GM18499 (cell line): ENCODE results near the gene PUM1.

ENCODE experiments used
- ATAC-seq: cut with Tn5 transposase; IDR thresholded peaks from one replicate; pipeline ENCODE4 v1.9.1; 2021; ENCODE audit warnings: moderate number of reproducible peaks; ENCODE audit not compliant: insufficient read depth, unreplicated experiment

The PUM1 gene

DNA sequence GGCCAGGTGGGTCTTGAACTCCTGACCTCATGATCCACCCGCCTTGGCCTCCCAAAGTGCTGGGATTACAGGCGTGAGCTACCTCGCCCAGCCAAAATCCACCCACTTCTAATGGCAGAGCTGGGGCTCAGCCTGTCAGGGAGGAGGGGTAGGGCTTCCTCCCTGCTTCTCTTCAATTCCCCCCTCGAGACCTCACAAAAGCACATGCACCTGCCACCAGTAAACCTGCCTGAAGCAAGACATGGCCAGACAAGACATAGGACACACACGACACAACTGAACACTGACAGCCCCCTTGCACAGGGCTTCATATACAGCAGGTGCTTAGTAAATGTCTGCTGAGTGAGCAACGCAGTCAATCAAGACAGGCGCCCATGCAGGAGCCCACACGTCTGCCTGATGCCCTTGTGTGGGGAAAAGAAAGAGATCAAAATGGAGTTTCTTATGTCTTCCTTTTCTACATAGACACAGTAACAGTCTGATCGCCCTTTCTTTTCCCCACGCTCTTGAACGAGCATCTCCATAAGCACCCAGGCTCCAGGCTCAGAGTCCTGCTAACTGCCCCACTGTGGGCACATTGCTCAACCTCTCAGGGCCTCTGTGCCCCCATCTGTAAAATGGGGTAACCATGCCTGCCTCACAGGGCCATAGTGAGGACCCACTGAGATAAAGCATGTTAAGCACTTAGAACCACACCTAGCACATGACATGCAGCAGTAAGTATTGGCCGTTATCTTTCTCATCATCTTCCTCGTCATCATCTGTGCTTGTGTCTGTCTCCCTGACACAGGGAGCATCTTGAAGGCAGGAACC lies 165.7 kb downstream of the PUM1 start:
- ATAC-seq, result no peak

- no peak for ATAC-seq
Measured at GRCh38 chr1:30898031-30898815, 167.3 kb downstream of the PUM1 start.

DNA sequence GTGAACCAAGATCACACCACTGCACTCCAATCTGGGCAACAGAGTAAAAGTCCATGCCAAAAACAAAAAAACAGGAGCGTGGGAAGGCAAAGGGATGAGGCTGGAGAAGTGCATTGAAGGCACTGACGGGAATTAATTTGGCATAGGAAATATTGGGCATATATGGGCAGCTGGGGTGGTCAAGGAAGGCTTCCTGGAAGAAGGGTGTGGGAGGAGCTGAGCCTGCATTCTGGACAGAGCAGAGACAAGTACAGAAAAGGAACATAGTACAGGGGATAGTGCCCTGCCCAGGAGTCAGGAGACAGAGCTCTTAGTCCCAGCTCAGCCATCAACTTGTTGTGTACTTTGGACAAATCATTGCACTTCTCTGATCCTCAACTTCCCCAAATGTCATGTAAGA lies 168.6 kb downstream of the PUM1 start:
- ATAC-seq, result no peak

DNA sequence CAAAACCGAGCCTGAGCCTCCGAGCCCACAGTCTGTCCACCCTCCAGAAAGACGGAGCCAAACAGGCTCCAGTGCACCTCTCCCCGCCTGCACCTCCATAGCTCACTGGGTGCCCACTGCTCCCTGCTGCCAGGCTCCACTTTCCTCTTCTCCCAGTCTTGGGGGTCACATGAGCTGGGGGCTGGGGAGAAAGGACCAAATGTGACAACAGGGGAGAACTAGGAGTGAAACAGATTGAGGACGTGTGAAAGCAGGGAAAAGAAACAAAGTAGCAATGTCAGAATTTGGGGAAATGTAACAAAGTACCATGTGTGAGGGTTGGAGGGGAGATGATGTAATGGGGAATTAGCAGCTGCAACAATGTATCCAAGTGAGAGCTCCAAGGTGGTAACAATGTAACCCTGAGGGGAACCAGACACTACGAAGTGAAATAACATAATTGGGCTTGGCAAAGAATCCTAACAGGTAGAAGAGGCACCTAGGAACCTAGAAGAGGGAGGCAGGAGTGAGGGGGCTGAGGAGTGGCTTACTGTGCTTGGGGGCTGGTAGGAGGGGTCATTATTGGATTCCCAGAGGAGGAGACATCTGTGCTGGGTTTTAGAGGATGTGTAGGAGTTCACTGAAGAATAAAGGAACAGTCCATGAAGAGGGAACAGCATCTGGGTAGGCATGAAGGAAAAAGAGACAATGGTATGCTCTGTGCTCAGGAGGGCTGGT lies 169.4 kb downstream of the PUM1 start:
- ATAC-seq, result no peak

- ATAC-seq, result no peak
Measured at GRCh38 chr1:30895382-30895943, 170.1 kb downstream of the PUM1 start.

- ATAC-seq, result no peak
Measured at GRCh38 chr1:30894508-30894973, 171.0 kb downstream of the PUM1 start.

DNA sequence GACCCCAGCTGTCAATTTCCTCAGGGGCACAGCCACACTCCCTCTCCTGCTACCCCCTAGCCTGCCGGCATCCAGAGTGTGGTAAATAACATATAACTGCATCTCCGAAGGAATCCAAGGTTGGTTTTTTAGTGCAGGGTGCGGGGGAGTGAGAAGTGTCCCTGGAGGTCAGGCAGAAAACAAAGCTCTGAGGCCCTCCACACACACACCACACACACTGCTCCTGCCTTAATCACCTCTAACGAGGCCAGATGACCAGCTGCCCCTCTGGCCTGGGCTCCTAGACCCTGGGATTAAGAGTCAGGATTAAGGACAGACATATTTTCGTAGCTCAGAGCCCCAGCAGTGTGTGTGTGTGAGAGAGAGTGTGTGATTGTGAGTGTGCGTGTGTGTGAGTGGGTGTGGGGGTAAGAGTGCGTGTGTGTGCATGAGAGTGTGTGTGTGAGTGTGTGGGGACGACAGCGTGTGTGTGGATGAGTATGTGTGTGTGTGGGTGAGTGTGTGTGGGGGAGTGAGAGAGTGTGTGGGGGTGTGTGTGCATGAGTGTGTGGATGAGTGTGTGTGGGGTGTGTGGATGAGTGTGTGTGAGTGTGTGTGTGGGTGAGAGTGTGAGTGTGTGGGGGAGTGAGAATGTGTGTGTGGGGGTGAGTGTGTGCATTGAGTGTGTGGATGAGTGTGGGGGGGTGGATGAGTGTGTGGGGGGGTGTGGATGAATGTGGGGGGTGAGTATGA lies 171.6 kb downstream of the PUM1 start:
- no peak for ATAC-seq

DNA sequence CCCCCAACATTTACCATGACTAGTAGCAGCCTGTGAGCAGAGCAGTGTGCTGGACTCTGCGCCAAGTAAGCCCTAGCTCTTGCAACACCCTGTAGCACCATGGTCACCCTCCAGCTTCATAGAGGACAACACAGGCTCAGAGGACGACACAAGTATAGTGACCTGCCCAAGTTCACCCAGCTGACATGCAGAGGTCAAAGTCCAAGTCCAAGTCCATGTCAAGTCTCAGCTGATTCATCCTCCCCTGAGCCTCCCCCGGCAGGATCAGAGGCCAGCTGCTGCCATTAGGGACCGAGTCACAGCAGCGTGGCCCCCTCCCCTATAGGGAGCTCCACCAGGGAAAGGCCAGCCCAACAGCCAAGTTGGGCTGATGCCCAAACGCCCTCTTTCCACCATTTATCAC lies 172.8 kb downstream of the PUM1 start:
- no peak for ATAC-seq

DNA sequence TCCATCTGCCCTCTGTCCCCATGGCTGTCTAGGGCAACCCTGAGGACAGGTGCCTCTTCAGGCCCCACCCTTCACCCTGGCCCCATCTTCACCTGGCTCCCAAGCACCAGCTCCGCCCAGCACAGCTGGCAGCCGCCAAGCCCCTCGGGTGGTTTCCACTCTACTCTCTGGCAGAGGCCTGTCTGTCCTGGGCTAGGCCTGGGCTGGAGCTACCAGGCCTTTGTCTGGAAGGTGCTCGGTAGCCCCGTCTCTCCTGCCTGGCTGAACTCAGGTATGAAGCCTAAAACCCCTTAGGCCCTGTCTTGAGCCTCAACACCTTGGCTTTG lies 174.3 kb downstream of the PUM1 start:
- no peak for ATAC-seq

DNA sequence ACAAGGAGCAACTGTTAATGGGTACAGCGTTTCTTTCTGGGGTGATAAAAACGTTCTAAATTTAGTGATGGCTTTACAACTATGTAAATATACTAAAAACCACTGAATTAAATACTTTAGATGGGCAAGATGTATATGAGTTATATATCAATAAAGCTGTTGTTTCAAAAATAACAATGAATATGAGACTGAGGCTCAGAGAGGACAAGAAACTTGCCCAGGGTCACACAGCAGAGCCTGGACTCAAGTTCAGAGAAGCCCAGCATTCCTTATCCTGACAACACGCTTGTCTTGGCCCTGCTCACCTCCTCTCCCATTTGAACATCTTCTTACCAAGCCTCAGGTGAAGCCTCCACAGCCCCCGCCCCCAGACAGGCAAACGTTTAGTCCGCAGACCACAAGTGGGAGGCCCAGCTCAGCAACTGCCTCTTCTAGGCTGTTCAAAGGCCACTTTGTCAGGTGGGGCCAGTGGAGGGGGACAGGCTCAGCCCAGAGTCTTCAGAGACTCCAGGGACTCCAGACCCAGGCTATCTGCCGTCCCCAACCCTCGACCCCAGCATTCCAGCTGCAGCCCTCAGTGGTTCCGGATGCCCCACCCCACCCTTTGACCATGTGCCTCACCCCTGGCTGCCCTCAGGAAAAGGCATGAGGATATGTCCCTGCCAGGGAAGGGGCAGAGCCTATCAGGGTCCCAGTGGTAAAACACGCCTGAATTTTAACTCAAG lies 174.9 kb downstream of the PUM1 start:
- no peak for ATAC-seq

DNA sequence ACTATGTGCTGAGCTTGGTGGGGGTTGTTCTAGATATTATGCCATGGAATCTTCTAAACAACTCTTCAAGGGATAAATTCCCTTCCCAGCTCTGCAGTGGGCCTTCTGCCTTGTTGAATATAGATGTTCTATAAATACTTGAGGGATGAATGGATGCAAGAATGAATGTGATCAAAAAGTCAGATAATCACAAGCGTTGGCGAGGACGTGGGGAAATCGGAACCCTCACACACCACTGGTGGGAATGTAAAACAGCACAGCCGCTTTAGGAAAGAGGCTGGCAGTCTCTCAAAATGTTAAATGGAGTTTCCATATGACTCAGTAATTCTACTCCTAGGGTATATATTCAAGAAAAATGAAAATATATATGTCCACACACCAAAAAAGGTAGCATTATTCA lies 176.0 kb downstream of the PUM1 start:
- ATAC-seq, result no peak

- ATAC-seq, result no peak
Measured at GRCh38 chr1:30888975-30889374, 176.5 kb downstream of the PUM1 start.

DNA sequence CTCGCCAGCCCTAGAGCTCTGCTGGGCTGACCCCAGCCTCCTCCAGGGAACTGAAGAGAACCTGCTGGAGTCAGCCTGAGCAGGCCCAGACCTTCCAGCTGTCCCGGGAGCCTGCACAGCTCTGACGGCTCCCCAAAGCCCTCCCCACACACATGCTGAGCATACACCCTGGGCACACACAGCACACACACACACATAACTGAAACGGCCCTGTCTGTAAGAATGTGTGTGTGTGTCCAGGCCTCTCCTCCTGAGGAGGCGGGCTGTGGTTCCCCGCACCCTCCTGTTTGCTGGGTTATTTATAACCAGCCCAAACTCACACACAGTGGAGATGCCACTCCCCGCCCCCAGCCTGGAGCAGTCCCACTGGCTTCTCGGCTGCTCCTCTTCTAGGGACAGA lies 177.1 kb downstream of the PUM1 start:
- ATAC-seq, result no peak

DNA sequence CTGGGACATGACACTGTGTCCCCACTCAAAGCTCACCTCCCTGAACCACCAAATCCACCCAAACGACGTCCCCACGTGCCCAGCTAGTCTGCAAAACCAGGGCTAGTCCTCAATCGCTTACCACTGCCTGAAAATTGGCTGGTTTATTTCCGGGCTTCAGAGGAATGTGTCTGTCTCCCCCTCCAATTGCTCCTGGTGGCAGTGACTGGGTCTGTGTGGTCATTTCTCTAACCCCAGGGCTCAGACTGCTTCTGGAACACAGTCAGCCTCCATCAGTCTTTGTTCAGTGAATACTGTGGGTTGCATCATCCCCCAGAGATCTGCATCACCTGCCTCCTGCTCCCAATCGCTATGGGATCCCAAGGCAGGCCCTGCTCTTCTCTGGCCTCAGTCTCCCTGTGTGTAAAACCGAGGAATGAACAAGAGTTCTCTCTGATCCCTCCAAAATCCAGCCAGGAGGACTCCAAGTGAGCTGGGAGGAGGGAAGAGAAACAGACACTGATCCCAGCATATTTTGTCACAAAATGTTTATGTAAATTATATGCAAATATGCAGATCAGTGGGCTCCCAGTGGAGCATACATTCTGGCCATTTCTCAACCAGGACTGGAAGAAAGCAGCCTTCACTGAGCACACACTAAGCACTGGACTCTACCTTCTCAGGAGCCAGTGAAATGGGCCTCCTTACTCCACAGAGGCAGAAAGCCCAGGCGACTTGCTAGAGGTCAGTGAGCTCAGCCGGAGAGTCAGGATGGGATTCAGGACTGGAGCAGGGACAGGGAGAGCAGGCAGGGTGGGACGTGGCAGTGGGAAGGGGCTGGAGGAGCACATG lies 177.8 kb downstream of the PUM1 start:
- ATAC-seq, result no peak

DNA sequence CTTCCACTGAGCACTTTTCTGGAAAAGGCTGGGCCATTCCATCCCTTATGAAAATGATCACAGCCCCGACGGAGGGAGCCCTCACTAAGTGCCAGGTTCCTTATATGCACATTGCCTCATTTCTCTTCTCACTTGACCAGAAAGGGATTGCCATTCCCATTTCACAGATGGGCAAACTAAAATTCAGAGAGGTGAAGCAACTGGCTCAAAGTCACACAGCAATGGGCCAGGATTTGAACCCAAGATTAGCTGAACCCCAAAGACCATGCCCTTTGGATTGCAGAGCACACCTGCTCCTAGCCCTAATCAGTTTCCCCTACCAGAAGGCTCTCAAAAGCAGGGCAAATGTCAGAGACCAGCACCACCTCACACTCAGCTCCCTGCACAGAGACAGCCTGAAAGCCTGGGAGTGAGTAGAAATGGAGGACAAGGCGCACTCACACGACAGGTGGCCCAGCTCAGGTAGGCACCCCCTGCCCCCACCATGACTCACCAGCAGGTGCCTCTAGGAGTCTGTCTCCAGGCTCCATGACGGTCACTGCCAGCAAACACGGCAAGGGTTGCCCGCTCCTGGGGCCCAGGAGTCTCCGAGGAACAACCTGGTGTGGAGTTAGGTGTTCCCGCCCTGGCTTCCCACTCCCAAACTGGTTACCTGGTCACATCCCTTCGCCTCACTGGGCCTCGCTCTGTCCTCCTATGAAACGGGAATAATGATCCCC lies 178.6 kb downstream of the PUM1 start:
- ATAC-seq, result no peak

DNA sequence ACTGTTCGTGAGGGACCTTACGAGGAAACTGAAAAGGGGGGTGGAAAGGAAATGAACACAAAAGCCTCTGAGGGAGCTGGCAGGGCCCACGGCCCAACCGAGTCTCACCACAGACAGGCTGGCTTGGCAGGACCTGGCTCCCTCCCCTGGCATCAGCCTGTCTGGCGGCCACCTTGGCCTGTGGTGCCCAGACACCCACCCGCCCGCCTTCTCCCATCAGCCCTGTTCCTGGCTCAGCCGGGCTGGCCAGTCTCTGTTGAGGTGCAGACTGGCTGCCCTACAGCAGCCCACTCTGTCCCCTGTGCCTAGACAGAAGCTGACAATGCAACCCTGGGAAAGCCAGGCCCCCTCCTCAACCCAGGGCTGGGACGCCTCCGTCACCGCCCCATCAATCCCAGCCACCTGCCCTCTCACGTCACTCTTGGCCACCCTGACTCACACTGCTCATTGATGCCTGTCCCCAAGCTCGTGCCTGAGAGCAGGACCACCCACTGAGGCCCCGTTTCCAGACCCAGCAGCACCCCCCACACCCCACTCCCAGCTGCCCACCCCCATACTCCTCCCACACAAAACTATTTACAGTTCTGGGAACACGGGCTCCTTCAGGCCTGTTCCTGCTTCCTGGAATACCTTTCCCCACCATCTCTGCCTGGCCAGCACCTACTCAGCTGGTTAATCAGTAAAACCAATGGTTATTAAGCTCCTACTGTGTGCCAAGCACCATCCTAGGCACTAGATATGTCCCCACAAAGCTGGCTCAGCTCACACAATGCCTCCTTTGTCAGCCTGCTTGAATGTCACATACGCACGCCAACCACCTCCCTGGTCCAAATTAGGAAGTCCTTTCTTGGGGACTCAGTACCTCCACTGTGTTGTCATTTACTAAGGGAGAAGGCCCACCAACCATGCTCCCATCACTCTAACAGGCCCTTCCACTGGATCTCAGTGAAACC lies 179.7 kb downstream of the PUM1 start:
- ATAC-seq, result no peak

DNA sequence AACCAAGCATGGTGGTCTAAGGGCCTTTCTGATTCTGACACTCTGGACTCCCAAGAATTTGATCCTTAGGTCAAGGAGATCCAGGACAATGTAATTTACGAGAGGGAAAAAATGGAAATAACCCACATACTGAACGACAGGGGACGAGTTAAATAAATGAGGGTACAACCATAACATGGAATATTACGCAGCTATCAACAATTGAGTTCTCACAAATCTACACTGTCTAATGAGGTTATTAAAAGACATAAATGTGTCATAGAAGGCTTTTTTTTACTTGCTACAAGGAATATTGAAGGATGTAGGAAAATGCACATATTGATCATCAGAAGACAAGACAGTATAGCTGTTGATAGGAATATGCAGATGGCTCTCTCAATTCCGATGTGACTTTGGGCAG lies 180.8 kb downstream of the PUM1 start:
- ATAC-seq, result no peak
